ENCODE data around the gene VWA1. TPM values are rescaled to one million over a fixed set of nuclear protein-coding genes. Genes with fewer than 3 reads are reported as not detected.

Gene VWA1, protein sequence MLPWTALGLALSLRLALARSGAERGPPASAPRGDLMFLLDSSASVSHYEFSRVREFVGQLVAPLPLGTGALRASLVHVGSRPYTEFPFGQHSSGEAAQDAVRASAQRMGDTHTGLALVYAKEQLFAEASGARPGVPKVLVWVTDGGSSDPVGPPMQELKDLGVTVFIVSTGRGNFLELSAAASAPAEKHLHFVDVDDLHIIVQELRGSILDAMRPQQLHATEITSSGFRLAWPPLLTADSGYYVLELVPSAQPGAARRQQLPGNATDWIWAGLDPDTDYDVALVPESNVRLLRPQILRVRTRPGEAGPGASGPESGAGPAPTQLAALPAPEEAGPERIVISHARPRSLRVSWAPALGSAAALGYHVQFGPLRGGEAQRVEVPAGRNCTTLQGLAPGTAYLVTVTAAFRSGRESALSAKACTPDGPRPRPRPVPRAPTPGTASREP
- total RNA-seq: 91.6 and 96.3 TPM in 2 replicates

DNA sequence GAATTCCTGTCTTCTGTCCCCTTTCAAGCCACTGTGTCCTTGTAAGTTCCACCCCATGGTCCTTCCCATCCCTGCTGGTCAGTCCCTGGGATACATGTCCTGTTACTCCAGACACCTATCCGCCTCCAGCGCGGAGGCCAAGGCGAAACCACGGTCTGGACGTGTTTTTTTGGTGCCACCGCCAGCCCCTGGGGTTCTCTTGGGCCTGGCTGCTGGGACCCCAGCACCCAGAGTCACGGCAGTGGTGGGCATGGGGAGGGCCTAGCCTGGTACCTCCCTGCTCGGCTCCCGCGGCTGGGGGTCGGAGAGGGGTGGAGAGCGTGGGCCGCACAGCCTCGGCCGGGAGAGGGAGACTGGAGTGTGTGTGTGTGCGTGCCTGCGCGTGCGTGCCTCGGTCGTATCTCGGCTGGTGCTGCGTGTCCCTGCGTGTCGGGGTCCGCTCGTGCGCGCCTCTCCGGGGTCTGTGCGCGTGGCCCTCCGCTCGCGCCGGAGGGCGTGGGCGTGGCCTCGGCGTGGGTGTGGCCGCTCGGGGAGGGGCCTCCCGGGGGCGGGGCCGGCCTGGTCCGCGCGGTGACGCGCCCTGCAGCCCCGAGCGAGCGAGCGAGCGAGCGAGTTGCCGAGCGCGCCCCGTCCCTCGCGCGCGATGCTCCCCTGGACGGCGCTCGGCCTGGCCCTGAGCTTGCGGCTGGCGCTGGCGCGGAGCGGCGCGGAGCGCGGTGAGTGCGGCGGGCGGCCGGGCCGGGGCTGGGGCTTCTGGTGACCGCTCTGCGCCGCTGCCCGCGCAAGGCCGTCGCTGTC lies at the start of gene VWA1:
TSS of gene VWA1 (plus strand) at position 585 of the 798 bp plus-strand sequence. CDS start at position 644, 59 bp downstream.

DNA sequence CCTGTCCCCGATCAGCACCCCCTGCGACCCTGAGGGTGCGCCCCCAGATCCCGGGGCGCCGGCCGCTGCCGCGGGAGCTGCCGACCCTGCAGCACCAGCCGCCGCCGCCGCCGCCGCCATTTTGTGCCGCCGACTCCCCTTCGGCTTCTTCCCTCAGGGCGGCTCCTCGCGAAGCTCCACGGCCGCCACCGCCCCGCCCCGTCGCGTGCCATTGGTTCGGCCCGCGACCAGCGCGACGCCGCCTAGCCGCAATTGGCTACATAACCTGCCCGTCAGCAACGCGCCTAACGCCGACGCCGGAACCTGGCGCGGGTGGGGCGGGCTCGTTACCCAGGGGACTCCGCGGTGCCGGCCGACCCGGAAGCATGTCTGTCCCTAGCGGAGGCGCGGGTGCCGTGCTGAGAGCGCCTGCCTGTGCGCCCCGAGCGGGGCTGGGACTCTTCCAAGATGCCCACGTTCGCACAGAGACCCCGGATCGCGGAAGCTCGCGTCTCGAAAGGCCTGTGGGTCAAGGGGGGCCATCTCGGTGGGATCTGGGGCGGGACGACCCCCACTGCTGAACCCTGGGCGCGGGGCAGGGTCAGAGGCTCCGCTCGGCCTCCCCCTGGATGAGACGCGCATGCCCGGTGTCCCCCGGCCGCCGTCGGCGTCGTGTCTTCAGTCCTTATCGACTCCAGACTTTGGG lies 36.2 kb upstream of the VWA1 start, which contains the start of gene CCNL2:
TSS of gene CCNL2 (minus strand) at position 149 of the 685 bp plus-strand sequence. CDS start at position 120, 29 bp downstream.

DNA sequence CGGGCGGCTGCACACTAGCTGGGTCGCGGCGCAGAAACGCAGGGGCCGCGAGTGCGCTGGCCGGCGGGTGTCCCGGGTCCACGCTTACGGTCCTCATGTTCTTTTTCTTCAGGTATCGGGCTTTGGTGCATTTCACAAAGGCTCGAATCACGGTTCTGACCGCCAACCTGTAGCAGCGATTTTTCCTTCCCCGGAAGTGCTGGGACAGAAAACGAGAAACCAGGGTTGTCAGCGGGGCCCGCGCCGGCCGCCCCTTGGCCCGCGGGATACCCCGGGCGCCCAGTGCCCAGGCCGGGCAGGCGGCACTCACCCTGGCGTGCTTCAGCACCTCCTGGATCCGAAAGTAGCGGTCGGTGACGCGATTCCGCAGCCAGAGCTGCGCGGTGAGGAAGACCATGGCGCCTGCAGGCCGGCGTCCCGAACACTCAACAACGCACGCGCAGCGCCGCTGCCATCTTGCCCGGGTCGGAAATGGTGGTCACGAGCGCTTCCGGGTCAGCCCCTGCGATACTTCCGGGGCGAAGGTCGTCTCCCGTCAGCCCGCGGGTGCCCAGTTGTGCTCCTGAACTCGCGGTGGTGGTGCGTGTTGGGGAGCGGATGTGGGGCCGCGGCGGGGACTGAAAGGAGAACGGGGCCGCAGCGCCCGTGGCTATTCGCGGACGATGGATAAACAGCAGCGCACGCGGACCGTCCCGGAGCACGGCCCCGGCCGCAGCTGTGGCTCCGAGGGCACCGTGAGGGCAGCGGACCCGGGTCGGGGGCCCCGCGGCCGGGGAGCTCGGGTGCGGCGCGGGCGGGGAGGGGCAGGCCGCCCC lies 28.5 kb upstream of the VWA1 start, which contains the start of gene MRPL20:
TSS of gene MRPL20 (minus strand) at position 473 of the 815 bp plus-strand sequence. CDS start at position 397, 76 bp downstream.

DNA sequence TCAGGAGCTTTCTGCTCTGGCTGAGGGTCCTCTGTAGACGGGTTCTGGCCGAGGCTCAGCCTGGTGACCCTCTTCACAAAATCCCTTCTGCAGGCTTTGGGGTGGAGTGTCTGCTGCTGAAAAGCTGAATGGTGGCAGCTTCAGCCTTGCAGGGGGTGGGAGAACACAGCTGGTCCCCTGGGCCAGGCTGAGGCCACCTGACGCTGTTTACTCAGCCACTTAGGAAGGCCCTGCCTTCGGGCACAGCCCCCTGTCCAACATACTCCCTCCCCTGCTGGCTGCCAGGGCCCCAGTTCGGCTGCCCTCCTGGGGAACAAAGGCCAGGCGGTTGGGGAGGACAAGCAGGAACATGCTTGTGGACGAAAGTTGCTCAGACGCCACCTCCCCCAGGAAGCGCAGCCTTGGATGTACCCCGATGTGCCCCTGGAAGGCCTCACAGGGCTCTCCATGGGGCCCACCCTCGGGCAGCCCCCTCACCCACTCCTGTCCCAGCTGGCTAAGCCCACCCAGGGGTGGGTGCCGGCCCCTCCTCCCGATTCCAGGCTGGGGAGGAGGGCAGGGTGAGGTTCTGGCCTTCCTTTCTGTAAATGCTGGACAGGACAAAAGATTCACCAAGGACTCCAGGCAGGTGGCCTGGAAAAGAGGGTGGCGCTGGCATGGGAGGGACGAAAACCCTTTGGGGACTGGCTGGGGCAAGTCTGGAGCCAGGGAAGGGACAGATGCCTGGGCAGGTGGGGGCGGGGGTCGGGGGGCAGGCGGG lies 14.2 kb upstream of the VWA1 start, which contains the start of gene ANKRD65:
TSS of gene ANKRD65 (minus strand) at position 130 of the 760 bp plus-strand sequence. CDS start 271 bp downstream, outside the sequence.

DNA sequence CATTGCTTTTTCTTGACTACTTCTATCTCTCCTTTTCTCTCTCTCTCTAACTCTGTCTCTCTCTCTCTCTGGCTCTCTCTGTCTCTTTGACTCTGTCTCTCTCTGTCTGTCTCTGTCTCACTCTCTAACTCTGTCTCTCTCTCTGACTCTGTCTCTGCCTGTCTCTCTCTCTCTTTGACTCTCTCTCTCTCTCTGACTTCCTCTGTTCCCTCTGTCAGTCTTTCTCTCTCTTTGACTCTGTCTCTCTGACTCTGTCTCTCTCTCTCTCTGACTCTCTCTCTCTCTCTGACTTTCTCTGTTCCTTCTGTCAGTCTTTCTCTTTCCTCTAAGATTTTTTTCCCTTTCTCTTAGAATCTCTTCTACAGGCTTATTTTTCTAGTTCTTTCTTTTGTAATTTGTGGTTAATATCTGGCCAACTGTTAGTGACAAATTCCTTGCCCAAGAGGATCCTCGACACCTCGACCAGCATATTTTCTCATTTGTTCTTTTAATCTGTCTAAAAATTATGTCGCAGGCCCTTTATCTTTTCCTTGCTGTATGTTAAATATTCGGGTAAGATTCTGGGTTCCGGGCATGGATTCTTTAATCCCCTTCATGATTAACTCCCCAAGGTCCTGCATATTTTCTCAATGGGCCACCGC lies 13.7 kb downstream of the VWA1 start, which contains the start of gene ATAD3C:
TSS of gene ATAD3C (plus strand) at position 591 of the 641 bp plus-strand sequence. CDS start 995 bp downstream, outside the sequence.

DNA sequence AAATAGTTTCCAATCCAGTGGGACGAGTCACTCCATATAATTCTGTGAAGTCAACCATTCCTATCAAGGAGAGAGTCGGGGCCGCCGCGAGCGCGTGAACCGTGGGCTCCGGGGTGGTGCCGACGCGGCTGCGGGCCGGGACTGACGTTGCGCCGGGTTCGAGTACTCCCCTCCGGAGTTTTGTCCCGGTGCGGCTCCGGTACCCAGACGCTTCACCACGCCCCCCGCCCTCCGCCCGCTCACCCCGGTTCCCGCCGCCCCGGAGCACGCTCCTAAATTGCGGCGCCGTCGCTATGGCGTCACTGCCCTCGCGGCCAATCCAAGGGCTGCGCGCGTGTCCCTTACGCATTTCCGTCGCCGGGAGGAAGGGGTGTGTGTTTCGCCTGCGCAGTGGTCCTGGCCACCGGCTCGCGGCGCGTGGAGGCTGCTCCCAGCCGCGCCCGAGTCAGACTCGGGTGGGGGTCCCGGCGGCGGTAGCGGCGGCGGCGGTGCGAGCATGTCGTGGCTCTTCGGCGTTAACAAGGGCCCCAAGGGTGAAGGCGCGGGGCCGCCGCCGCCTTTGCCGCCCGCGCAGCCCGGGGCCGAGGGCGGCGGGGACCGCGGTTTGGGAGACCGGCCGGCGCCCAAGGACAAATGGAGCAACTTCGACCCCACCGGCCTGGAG lies 36.0 kb downstream of the VWA1 start, which contains the start of gene ATAD3B:
TSS of gene ATAD3B (plus strand) at position 377 of the 664 bp plus-strand sequence. CDS start at position 497, 120 bp downstream.

Other genes starting within 250 kb of the VWA1 start
- gene TNFRSF18, start 229.1 kb upstream of the VWA1 start, total RNA-seq: 0.63 and 0.98 TPM in 2 replicates
- gene TNFRSF4, start 221.5 kb upstream of the VWA1 start, total RNA-seq: not detected in 2 replicates
- gene SDF4, start 203.7 kb upstream of the VWA1 start, total RNA-seq: 130 TPM in 2 replicates
- gene B3GALT6, start 203.5 kb upstream of the VWA1 start, total RNA-seq: 23.6 and 24.7 TPM in 2 replicates
- gene C1QTNF12, start 189.0 kb upstream of the VWA1 start, total RNA-seq: 0.71 and 1.1 TPM in 2 replicates
- gene UBE2J2, start 161.8 kb upstream of the VWA1 start, total RNA-seq: 43.3 and 56.1 TPM in 2 replicates
- 0.09 and 0.21 TPM in 2 replicates for gene SCNN1D, start 155.3 kb upstream of the VWA1 start, total RNA-seq
- 33.2 and 37.7 TPM in 2 replicates for gene ACAP3, start 127.8 kb upstream of the VWA1 start, total RNA-seq
- gene PUSL1, start 127.1 kb upstream of the VWA1 start, total RNA-seq: 63.3 and 72.2 TPM in 2 replicates
- 72.1 and 85.8 TPM in 2 replicates for gene INTS11, start 111.0 kb upstream of the VWA1 start, total RNA-seq
- 41.8 and 48.7 TPM in 2 replicates for gene CPTP, start 110.9 kb upstream of the VWA1 start, total RNA-seq
- gene TAS1R3, start 104.4 kb upstream of the VWA1 start, total RNA-seq: 0.05 and 0.07 TPM in 2 replicates
- gene DVL1, start 86.3 kb upstream of the VWA1 start, total RNA-seq: 81.8 and 99.3 TPM in 2 replicates
- 1.6 and 4.9 TPM in 2 replicates for gene MXRA8, start 77.1 kb upstream of the VWA1 start, total RNA-seq
- gene AURKAIP1, start 60.5 kb upstream of the VWA1 start, total RNA-seq: 213 and 230 TPM in 2 replicates
- gene CCNL2, start 36.4 kb upstream of the VWA1 start, total RNA-seq: 48.4 and 60.6 TPM in 2 replicates
- gene MRPL20, start 28.4 kb upstream of the VWA1 start, total RNA-seq: 173 and 184 TPM in 2 replicates
- gene ANKRD65, start 14.4 kb upstream of the VWA1 start, total RNA-seq: 21.4 and 24.3 TPM in 2 replicates
- gene ATAD3C, start 14.0 kb downstream of the VWA1 start, total RNA-seq: 0.14 TPM in 1 of 2 replicates, not detected in the other
- 30.3 and 34.1 TPM in 2 replicates for gene ATAD3B, start 36.1 kb downstream of the VWA1 start, total RNA-seq
- gene ATAD3A, start 76.5 kb downstream of the VWA1 start, total RNA-seq: 56.8 and 65.5 TPM in 2 replicates
- gene TMEM240, start 104.9 kb downstream of the VWA1 start, total RNA-seq: 0.23 and 0.35 TPM in 2 replicates
- 103 and 113 TPM in 2 replicates for gene SSU72, start 139.2 kb downstream of the VWA1 start, total RNA-seq
- gene FNDC10, start 164.4 kb downstream of the VWA1 start, total RNA-seq: 5.6 and 7.5 TPM in 2 replicates
- gene MIB2, start 179.8 kb downstream of the VWA1 start, total RNA-seq: 39.2 and 41.9 TPM in 2 replicates
- 0.79 and 1.5 TPM in 2 replicates for gene MMP23B, start 196.5 kb downstream of the VWA1 start, total RNA-seq
- gene CDK11B, start 223.3 kb downstream of the VWA1 start, total RNA-seq: 7.3 and 13.4 TPM in 2 replicates

All from airway epithelial cell (primary cell).